HEK293 (cell line): ENCODE measurements around the gene TSPAN2.

Experiments
- CTCF ChIA-PET: fragments of 350-600 bp; formaldehyde crosslinking; extraction: SDS; loops from one replicate; lab custom pipeline; 2021; ENCODE audit warnings: antibody characterized with exemption; lab: Yijun Ruan, JAX
- POLR2A ChIA-PET: fragments of 300-600 bp; formaldehyde crosslinking; extraction: SDS; loops from one replicate; lab custom pipeline; 2020; ENCODE audit warnings: antibody characterized with exemption, inconsistent platforms; lab: Yijun Ruan, JAX
- H3K27ac ChIP-seq: fragments of 200-500 bp; sonication (Bioruptor generic); 2 replicates; pipeline ENCODE4 v1.5.1; 2014; ENCODE audit warnings: low read depth, low read length, control low read depth, inconsistent platforms; ENCODE audit errors: extremely low read depth
- H3K36me3 ChIP-seq, 2 experiments: fragments of 200-500 bp in 1 of 2; sonication (Bioruptor generic) in 1 of 2; 1 replicate in 1 of 2; 2 replicates in 1 of 2; pipeline ENCODE4 v1.5.1; 2014 to 2017; ENCODE audit warnings: inconsistent platforms in 2 of 2, low read length in 2 of 2; ENCODE audit not compliant: control insufficient read depth in 2 of 2, insufficient read depth in 1 of 2
- H3K4me1 ChIP-seq: fragments of 200-500 bp; sonication (Bioruptor generic); 2 replicates; pipeline ENCODE4 v1.5.1; 2014; ENCODE audit warnings: mild to moderate bottlenecking, low read length, inconsistent platforms; ENCODE audit not compliant: control insufficient read depth, insufficient read depth
- H3K4me3 ChIP-seq: 2 replicates; pipeline ENCODE4 v1.5.1; 2011; ENCODE audit warnings: low read depth, mild to moderate bottlenecking, control low read depth, low read length, moderate library complexity
- H3K9me3 ChIP-seq: fragments of 200-500 bp; sonication (Bioruptor generic); 2 replicates; pipeline ENCODE4 v1.5.1; 2014; ENCODE audit warnings: low read depth, low read length, inconsistent platforms; ENCODE audit not compliant: control insufficient read depth, insufficient read depth
- GFI1B ChIP-seq: fragments of 450-650 bp; formaldehyde crosslinking; IDR thresholded peaks from 2 replicates; pipeline ENCODE4 v1.5.1; 2016; ENCODE audit warnings: missing biosample characterization, missing genetic modification characterization
- HOXA7 ChIP-seq: sonication (generic); formaldehyde crosslinking; IDR thresholded peaks from 2 replicates; pipeline ENCODE4 v1.8.1; 2022; ENCODE audit warnings: missing genetic modification reagents, borderline replicate concordance
- KLF8 ChIP-seq: fragments of 450-650 bp; formaldehyde crosslinking; IDR thresholded peaks from 2 replicates; pipeline ENCODE4 v1.5.1; 2016; ENCODE audit warnings: missing biosample characterization, missing genetic modification characterization
- ZNF16 ChIP-seq: fragments of 450-650 bp; formaldehyde crosslinking; IDR thresholded peaks from 2 replicates; pipeline ENCODE4 v1.5.1; 2016; ENCODE audit warnings: low read depth, missing biosample characterization, missing genetic modification characterization
- ZNF223 ChIP-seq: fragments of 450-650 bp; formaldehyde crosslinking; IDR thresholded peaks from 2 replicates; pipeline ENCODE4 v1.5.1; 2016; ENCODE audit warnings: missing biosample characterization, missing genetic modification characterization
- ZNF324 ChIP-seq: fragments of 450-650 bp; formaldehyde crosslinking; IDR thresholded peaks from 2 replicates; pipeline ENCODE4 v1.5.1; 2016; ENCODE audit warnings: missing biosample characterization, missing genetic modification characterization
- ZNF350 ChIP-seq: fragments of 450-650 bp; formaldehyde crosslinking; IDR thresholded peaks from 2 replicates; pipeline ENCODE4 v1.5.0; 2017; ENCODE audit warnings: missing biosample characterization, mild to moderate bottlenecking, missing genetic modification characterization
- ZNF558 ChIP-seq: fragments of 450-650 bp; formaldehyde crosslinking; IDR thresholded peaks from 2 replicates; pipeline ENCODE4 v1.5.1; 2016; ENCODE audit warnings: missing biosample characterization, missing genetic modification characterization
- ZNF560 ChIP-seq: fragments of 450-650 bp; formaldehyde crosslinking; IDR thresholded peaks from 2 replicates; pipeline ENCODE4 v1.5.1; 2017; ENCODE audit warnings: missing biosample characterization, missing genetic modification characterization, borderline replicate concordance
- ZNF626 ChIP-seq: fragments of 450-650 bp; sonication (Bioruptor Pico); formaldehyde crosslinking; IDR thresholded peaks from 2 replicates; pipeline ENCODE4 v1.5.1; 2018; ENCODE audit warnings: missing biosample characterization, missing genetic modification characterization, inconsistent platforms
- ZNF76 ChIP-seq: fragments of 450-650 bp; formaldehyde crosslinking; IDR thresholded peaks from 2 replicates; pipeline ENCODE4; 2016; ENCODE audit warnings: low read depth, missing biosample characterization, missing genetic modification characterization, borderline replicate concordance
- ZNF777 ChIP-seq: fragments of 450-650 bp; formaldehyde crosslinking; IDR thresholded peaks from 2 replicates; pipeline ENCODE4 v1.5.1; 2017; ENCODE audit warnings: missing biosample characterization, missing genetic modification characterization, borderline replicate concordance
- ZNF791 ChIP-seq: fragments of 450-650 bp; formaldehyde crosslinking; IDR thresholded peaks from 2 replicates; pipeline ENCODE4 v1.5.1; 2016; ENCODE audit warnings: missing biosample characterization, missing genetic modification characterization
- ZSCAN30 ChIP-seq: fragments of 450-650 bp; IDR thresholded peaks from 2 replicates; pipeline ENCODE4 v1.5.1; 2018; ENCODE audit warnings: missing biosample characterization, mild to moderate bottlenecking, missing genetic modification characterization, moderate library complexity
- TF ChIP-seq, protein P1 (sequence below): fragments of 450-650 bp; IDR thresholded peaks from 2 replicates; pipeline ENCODE4 v1.5.1; 2018; ENCODE audit warnings: missing biosample characterization, mild to moderate bottlenecking, missing genetic modification characterization
- TF ChIP-seq, protein P2 (sequence below): fragments of 450-650 bp; formaldehyde crosslinking; IDR thresholded peaks from 2 replicates; pipeline ENCODE4; 2016; ENCODE audit warnings: missing biosample characterization, missing genetic modification characterization
- TF ChIP-seq, protein P3 (sequence below): fragments of 450-650 bp; formaldehyde crosslinking; IDR thresholded peaks from 2 replicates; pipeline ENCODE4 v1.5.1; 2017; ENCODE audit warnings: missing biosample characterization, missing genetic modification characterization
- TF ChIP-seq, protein P4 (sequence below): fragments of 450-650 bp; formaldehyde crosslinking; IDR thresholded peaks from 2 replicates; pipeline ENCODE4 v1.5.0; 2017; ENCODE audit warnings: missing biosample characterization, missing genetic modification characterization, borderline replicate concordance

TSPAN2 gene

DNA sequence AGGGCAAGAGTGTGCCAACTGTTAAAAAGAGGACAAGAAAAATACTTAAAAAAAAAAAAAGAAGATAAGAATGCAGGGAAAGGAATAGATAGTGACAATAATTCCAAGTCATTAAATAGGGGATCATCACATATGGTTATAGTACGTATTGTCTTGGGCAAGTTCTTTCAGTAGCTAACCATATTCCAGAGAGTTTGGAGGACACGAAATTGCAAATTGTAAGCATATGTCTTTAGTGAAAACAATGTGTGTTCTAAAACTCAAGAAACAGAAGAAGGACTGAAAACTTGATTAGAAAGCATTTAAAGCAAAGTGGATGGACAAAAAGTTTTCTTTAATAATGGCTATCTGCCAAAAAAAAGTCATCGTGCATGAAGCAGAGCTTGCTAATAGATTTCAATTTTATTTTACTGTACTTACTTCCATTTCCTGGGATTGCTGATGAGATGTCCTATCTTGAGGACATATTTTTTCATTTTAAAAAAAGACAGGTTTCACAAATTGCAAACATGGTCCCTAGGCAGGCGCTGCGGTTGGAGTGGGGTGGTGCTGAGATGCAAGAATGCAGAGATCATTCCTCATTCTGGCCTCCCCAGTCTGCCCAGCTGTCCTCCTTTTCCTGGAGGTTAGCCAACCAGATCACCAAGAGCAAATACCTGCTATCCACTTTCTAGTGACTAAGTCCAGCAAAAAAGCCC lies 11.9 kb downstream of the TSPAN2 start (continued):
- TF ChIP-seq, protein P1, sequence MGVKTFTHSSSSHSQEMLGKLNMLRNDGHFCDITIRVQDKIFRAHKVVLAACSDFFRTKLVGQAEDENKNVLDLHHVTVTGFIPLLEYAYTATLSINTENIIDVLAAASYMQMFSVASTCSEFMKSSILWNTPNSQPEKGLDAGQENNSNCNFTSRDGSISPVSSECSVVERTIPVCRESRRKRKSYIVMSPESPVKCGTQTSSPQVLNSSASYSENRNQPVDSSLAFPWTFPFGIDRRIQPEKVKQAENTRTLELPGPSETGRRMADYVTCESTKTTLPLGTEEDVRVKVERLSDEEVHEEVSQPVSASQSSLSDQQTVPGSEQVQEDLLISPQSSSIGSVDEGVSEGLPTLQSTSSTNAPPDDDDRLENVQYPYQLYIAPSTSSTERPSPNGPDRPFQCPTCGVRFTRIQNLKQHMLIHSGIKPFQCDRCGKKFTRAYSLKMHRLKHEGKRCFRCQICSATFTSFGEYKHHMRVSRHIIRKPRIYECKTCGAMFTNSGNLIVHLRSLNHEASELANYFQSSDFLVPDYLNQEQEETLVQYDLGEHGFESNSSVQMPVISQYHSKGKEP (tag by site-specific recombination) = no peak
- TF ChIP-seq ZNF626 (tag by site-specific recombination) (no peak), ZNF791 (tag by site-specific recombination) (no peak), ZNF350 (no peak), ZNF16 (tag by site-specific recombination) (no peak), ZNF76 (tag by site-specific recombination) (no peak), GFI1B (tag by site-specific recombination) (no peak)
- TF ChIP-seq, protein P2, sequence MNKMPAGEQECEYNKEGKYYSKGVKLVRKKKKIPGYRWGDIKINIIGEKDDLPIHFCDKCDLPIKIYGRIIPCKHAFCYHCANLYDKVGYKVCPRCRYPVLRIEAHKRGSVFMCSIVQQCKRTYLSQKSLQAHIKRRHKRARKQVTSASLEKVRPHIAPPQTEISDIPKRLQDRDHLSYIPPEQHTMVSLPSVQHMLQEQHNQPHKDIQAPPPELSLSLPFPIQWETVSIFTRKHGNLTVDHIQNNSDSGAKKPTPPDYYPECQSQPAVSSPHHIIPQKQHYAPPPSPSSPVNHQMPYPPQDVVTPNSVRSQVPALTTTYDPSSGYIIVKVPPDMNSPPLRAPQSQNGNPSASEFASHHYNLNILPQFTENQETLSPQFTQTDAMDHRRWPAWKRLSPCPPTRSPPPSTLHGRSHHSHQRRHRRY (tag by site-specific recombination) = no peak

DNA sequence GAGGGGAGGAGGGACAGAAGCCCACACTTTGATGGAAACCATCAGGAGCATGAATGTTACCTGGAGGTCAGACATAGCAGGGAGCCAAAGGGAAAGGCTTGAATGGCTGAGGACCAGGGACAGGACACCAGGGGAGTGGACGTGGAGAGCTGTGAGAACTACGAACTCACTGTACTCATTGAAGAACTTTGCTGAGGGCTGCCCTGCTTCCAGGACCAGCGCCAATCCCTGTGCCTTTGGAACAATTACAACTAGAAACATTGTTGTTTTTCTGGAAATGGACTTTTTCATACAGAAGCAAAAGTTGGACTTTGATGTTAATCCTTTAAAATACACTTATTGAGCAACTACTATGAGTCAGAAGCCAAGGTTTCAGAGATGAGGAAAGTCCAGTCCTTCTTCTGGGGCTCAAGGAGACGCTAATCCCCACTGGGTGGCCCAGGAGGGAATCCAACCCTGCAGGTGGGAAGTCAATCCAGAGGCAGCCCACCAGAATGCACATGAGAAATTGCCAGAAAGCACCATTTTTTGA lies 12.9 kb downstream of the TSPAN2 start:
- POLR2A ChIA-PET = no interaction called here
- TF ChIP-seq ZNF223 (tag by site-specific recombination) (no peak), ZNF324 (tag by site-specific recombination) (no peak), ZSCAN30 (no peak), HOXA7 (CRISPR knock-in tag) (no peak), ZNF560 (no peak), ZNF777 (tag by site-specific recombination) (no peak), ZNF558 (no peak), KLF8 (tag by site-specific recombination) (no peak)
- TF ChIP-seq, protein P3, sequence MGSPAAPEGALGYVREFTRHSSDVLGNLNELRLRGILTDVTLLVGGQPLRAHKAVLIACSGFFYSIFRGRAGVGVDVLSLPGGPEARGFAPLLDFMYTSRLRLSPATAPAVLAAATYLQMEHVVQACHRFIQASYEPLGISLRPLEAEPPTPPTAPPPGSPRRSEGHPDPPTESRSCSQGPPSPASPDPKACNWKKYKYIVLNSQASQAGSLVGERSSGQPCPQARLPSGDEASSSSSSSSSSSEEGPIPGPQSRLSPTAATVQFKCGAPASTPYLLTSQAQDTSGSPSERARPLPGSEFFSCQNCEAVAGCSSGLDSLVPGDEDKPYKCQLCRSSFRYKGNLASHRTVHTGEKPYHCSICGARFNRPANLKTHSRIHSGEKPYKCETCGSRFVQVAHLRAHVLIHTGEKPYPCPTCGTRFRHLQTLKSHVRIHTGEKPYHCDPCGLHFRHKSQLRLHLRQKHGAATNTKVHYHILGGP = no peak
- TF ChIP-seq, protein P4, sequence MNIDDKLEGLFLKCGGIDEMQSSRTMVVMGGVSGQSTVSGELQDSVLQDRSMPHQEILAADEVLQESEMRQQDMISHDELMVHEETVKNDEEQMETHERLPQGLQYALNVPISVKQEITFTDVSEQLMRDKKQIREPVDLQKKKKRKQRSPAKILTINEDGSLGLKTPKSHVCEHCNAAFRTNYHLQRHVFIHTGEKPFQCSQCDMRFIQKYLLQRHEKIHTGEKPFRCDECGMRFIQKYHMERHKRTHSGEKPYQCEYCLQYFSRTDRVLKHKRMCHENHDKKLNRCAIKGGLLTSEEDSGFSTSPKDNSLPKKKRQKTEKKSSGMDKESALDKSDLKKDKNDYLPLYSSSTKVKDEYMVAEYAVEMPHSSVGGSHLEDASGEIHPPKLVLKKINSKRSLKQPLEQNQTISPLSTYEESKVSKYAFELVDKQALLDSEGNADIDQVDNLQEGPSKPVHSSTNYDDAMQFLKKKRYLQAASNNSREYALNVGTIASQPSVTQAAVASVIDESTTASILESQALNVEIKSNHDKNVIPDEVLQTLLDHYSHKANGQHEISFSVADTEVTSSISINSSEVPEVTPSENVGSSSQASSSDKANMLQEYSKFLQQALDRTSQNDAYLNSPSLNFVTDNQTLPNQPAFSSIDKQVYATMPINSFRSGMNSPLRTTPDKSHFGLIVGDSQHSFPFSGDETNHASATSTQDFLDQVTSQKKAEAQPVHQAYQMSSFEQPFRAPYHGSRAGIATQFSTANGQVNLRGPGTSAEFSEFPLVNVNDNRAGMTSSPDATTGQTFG (tag by site-specific recombination) = no peak
- TF ChIP-seq, all 188 proteins: peak for 0
- Histone ChIP-seq H3K9me3 (no peaks in the 10 kb centered on the region), H3K27ac (no peak overlapping the region), H3K4me1 (no peaks in the 10 kb centered on the region), H3K36me3 (no peaks in the 10 kb centered on the region), H3K4me3 (no peak overlapping the region)
- CTCF ChIA-PET = no interaction called here
